ENCODE results near the gene SLC4A3.

The SLC4A3 gene

DNA sequence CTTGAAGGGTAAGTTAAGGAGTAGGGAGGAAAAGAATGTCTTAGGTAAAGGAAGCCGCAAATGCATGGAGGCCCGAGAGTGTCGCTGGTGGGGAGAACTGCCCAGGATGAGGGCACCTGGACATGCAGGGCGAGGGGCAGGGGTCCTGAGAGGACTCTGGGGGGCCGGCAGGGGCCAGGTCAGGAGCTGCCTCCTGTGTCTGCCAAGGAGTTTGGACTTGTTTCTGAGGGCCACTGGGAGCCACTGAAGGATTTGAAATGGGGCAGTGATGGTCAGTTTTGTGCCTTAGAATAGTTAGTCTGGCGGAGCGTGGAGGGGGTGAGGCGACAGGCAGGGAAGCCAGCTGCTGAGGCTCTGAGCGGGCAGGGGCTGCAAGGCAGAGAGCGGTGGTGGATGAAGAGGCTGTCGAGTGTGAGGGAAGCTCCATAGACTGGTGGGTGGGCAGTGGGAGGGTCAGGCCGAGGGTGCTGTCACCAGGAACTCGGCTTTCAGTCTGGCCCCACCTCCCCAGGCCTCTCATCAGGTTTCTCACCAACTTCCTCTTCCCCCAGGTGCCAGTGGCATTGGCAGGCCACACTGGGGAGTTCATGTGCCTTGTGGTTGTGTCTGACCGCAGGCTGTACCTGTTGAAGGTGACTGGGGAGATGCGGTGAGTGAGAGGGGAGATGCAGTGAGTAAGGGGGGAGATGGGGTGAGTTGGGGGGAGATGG lies 14.7 kb upstream of the SLC4A3 start:
- DNase-seq (ENCODE audit: low read depth) = no peak

DNA sequence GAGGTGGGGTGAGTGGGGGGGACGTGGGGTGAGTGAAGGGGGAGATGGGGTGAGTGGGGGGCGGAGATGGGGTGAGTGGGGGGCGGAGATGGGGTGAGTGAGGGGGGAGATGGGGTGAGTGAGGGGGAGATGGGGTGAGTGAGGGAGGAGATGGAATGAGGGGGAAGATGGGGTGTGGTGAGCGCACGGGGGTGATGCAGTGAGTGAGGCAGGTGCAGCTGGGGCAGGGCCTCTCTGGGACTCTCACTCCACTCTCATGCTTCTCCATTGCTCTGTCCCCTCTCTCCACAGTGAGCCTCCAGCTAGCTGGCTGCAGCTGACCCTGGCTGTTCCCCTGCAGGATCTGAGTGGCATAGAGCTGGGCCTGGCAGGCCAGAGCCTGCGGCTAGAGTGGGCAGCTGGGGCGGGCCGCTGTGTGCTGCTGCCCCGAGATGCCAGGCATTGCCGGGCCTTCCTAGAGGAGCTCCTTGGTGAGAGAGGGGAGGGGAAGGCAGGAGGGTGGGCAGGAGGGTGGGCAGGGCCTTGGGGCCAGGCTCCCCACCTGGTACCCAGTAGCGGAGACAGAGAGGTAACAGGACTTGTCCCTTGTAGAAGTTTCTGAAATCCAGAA lies 13.9 kb upstream of the SLC4A3 start:
- no peak for DNase-seq (ENCODE audit: low read depth)

DNA sequence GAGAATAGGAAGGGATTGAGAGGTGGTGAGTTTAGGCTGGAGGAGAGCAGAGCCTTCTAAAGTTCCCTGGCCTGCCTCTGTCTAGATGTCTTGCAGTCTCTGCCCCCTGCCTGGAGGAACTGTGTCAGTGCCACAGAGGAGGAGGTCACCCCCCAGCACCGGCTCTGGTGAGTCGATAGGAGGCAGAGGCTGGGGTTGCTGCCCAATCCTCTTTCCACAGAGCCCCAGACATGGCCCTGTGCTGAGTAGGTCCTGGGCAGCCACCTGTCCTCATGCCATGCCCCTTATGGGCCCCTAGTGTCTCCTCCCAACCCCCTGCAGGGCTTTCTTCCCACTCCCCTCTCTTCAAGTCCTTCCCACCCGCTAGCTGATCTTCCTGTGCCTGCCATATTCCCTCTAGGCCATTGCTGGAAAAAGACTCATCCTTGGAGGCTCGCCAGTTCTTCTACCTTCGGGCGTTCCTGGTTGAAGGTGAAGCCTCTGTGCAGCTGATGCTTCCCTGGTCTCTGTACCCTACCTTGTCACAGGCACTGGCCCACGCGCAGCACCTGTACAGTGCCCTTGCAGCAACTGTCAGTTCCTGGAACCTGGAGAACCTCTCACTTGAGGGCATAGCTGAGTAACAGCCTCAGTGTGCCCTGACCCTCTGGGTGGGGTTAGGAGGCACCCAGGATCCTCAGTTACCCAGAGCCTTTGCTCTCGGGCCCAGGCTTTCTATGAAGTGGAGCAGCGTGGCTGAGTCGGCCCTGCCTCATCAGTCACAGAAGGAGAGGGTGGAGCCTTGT lies 13.2 kb upstream of the SLC4A3 start:
- DNase-seq (ENCODE audit: low read depth) = no peak

DNA sequence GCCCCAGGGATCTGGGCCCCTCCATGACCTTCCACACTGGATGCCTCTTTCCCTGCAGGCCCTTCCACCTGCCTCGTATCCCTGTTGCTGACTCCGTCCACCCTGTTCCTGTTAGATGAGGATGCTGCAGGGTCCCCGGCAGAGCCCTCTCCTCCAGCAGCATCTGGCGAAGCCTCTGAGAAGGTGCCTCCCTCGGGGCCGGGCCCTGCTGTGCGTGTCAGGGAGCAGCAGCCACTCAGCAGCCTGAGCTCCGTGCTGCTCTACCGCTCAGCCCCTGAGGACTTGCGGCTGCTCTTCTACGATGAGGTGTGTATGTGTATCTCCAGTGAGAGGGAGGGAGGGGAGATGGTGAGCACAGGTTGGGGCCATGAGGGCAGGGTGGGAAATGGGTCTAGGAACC lies 12.4 kb upstream of the SLC4A3 start:
- DNase-seq (ENCODE audit: low read depth) = no peak

DNA sequence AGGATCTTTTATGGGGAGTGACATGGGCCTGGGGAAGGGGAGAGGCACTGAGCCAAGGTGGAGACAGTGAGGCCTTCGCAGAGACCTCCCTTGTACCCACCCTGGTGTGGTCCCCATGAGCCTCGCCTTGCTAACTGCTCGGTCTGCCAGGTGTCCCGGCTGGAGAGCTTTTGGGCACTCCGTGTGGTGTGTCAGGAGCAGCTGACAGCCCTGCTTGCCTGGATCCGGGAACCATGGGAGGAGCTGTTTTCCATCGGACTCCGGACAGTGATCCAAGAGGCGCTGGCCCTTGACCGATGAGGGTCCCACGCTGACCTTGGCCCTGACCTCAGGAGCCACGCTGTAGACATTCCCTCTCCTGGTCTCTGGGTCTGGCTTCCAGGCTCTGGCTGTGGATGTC lies 11.5 kb upstream of the SLC4A3 start:
- DNase-seq (ENCODE audit: low read depth) = no peak

DNA sequence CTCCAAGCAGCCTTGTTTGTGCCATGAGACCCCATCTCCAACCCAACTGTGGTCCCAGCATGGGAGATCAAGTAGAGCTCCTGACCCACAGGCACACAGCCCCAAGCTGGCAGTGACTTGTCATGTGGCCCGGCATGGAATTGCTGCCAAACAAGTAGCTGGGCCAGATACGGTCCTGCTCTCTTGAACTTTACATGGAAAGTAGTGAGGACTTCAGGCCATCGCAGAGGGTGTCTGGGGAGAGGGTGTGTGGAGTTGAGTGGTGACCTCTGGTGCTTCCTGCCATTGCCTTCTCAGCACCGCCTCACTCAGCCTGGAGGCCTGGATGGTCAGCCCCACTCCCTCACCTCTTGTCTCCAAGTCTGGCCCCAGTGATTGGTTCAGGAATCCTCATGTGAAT lies 10.9 kb upstream of the SLC4A3 start:
- DNase-seq (ENCODE audit: low read depth) = no peak

DNA sequence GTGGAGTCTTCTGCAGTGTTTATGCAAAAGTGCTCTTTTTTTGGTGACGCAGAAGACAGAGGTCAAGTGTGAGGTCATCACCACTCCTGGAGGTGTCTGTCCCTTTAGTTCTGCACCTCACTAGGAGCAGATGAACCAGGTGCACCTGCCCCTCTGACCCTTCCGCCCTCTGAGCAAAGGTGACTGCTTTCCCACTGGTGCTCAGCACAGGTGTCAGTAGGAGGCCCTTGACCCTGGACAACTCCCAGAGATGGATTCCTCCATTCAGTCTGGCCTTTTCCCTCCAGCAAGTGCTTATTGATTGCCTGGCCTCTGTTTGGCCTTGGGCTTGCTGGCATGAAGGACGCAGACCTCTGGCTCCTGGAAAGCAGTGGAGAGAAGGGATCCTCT lies 8.7 kb upstream of the SLC4A3 start:
- no peak for DNase-seq (ENCODE audit: low read depth)

DNA sequence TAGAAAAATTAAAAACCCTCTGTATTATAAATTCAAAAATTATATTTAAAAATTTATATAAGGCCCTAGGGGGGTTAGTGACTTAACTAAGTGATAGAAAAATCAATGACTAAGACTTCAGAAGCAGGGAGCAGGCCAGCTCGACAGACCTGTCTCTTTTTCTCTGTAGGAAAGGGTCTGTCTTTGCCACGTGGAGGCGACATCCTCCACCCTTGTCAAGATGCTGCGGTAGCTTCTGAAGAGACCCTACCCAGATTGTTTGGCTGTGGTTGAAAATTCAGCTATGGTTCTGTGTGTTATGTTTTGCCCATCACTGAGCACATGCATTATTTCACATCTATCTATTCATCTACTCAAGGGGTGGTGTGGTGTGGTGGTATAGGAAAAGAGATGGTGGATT lies 8.2 kb upstream of the SLC4A3 start:
- DNase-seq (ENCODE audit: low read depth) = no peak

DNA sequence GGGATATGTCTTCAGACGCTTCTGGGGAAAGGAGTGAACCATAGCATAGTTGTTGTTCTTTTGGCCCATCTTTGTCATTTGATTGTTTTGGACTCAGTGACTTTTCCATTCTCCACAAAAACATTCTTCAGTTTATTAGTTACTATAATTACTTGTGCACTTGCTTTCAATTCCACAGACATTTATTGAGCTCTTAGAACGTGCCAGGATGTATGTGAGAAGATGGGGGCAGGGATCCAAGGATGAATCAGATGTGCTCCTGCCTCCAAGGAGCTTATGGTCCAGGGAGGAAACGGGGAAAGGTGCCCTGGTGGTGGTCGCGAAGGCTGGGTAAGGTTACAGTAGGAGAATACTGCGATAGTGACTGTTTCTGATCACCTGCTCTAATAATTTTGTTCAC lies 6.9 kb upstream of the SLC4A3 start:
- DNase-seq (ENCODE audit: low read depth) = no peak

DNA sequence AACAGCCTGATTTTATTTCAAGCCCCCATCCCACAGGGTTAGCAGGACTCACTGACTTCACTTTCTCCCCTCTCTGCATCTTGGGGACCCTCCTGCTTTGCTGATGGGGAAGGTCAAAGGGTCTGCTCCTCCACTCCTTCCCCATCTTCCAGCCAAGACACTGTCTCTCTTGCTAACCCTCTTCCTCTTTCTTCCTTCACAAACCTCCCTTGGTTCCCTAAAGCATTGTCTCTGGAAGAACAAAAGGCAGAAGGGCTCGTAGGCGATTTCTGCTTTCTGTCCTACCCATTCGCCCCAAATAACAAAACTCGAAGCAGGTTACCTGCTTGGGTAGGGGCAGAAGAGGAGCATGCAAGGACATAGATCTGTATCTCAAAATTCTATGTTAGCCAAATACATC lies 5.5 kb upstream of the SLC4A3 start:
- no peak for DNase-seq (ENCODE audit: low read depth)

DNA sequence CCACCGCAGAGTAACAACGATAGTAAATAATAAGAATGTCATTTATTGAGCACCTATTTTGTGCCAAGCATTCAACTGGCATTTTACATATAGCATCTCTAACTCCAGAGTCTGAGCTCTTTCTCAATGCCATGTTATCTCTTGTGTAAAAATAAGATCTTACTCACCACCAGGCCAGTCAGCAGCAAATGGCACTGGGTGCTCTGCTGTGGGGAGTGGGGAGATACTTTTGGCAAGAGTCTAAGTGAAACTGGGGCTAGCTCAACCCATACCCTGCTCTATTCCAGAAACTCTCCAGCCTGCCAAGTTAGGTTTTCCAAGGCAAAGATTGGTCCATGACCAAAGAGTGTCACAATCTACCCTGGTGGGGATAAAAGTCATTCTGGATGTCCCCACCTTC lies 5.0 kb upstream of the SLC4A3 start:
- no peak for DNase-seq (ENCODE audit: low read depth)

DNA sequence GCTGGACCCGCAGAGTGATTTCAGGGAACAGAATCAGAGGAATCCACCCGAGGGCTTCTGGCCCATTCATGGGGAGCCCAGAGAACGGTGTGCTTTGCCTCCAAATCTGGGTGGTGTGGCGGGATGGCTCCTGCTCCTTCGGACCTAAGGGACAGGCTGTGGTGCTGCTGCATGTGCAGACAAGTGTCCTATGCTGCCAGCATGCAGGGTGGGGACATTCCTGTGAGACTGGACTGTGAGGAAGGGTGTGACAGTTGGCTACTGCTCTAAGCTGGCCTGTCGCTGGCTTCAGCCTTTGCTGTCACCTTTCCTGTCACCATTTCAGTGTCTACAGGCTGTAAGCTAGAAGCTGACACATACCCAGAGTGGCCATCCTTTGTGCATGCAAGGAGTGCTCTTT lies 2.9 kb upstream of the SLC4A3 start:
- no peak for DNase-seq (ENCODE audit: low read depth)

DNA sequence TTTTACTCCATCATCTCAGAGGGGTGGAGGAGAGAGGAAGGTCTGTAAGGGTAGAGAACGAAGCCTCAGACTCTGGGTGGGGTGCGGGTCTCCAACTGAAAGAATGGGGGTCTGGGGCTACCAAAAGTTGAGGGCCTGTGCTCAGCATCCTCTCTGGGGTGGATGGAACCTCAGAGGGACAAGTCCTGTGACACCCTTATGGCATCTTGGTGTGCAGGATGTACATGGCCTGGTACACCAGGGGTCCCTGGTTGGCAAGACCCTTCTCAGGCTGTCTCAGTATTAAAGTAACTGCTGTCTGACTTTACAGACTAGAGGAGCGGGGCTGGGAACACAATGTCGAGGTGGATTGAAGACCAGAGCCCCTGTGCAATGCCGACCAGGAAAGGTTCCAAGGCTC lies 2.3 kb upstream of the SLC4A3 start:
- no peak for DNase-seq (ENCODE audit: low read depth)

DNA sequence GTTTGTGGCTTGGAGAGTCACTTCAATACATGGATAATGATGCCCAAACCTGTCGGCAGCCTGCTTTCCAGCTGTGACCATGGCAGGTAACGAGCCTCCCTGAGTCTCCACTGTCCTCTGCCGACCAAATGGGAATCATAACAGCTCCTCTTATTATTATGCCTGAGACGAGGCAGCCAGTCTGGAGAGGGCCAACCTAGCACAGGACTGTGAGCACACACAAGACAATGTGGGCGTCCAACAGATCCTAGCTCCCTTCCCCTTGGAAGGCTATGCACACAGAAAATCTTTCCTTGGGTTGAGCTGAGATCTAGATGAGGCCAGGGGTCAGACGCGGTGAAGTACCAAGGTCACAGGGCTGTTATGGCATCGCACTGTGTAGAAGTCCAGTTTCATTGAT lies 890 bp upstream of the SLC4A3 start:
- no peak for DNase-seq (ENCODE audit: low read depth)

DNA sequence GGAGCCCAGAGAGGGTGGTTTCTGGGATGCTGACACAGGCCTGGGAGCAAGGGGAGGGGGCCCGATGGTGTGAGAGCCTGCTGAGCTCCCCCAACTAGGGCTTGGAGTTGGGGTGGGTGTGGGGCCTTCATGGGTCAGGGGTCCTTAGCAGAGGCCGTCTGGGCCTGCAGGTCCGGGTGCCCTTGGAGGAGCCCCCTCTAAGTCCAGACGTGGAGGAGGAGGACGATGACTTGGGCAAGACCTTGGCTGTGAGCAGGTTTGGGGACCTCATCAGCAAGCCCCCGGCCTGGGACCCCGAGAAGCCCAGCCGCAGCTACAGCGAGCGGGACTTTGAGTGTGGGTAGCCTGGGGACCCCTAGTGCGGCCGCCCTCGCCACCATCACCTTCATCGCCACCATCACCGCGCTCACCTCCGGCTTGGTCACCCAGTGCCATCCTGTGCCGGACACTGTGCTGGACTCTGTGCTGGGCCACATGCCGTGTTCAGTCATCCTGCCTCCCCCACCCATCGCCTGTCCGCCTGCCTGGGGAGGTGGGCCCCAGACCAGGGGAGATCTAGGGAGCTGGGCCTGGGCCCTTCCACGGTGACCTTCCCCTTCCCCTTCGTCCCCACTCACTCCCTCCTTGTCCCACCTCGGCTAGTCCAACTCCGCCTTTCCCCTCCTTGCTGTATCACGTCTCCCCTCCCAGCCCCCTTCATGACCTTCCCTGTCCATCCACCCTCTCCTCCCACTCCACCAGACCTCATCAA lies 980 bp downstream of the SLC4A3 start:
- no peak for DNase-seq (ENCODE audit: low read depth)

DNA sequence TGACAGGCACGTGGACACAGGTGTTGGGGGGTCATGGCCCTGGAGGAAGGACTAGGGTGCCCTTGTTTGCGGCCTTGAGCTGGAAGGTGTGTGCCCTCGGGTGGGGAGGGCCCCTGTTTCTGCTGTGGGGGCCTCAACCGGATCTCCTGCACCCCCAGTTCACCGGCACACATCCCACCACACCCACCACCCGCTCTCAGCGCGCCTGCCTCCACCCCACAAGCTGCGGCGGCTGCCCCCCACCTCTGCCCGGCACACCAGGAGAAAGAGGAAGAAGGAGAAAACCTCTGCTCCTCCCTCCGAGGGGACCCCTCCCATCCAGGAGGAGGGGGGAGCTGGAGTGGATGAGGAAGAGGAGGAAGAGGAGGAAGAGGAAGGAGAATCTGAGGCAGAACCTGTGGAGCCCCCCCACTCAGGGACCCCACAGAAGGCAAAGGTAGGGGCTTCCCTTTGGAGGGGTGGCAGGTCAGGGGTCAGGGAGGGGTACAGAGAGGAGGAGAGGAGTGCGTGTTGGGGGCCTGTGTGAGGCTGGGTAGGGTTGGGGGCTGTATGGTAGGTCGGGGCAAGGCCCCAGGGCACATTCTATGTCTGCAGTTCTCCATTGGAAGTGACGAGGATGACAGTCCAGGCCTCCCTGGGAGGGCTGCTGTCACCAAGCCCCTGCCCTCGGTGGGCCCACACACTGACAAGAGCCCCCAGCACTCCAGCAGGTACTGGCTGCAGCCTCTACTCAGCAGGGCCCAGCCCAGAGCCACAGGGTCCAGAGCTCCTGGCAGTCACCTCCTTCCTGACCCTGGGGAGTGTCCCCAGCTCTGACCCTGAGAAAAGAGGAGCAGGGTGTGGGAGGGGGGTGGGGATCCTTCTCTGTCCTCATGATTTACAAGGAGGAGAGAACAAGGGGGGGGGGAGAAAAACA lies 1.8 kb downstream of the SLC4A3 start:
- DNase-seq (ENCODE audit: low read depth) = no peak

DNA sequence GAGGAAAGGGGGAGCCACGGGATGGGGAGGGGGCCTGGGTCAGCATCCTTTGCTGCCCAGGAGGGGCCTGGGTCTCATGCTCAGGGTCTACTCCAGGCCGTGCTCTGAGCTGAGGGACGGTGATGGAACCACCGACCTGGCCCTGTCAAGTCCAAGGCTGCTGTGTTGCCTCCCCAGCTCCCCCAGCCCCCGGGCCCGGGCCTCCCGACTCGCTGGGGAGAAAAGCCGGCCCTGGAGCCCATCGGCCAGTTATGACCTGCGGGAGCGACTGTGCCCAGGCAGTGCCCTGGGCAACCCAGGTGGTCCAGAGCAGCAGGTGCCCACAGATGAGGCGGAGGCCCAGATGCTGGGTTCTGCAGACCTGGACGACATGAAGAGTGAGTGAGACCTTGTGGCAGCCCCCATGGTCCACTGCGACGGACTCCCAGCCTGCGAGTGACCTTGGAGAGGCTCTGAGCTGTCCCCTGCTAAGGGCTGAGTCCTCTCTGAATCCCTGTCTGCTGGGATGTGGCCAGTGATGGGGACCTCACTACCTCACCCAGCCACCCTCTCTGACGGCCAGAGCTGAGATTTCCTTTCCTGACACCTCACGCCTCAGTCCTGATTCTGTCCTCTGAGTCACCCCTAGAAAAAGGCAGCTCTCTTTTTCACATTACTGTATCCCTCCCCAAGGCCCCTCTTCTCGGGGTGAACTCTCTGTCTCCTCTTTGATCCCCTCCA lies 2.7 kb downstream of the SLC4A3 start:
- no peak for DNase-seq (ENCODE audit: low read depth)

DNA sequence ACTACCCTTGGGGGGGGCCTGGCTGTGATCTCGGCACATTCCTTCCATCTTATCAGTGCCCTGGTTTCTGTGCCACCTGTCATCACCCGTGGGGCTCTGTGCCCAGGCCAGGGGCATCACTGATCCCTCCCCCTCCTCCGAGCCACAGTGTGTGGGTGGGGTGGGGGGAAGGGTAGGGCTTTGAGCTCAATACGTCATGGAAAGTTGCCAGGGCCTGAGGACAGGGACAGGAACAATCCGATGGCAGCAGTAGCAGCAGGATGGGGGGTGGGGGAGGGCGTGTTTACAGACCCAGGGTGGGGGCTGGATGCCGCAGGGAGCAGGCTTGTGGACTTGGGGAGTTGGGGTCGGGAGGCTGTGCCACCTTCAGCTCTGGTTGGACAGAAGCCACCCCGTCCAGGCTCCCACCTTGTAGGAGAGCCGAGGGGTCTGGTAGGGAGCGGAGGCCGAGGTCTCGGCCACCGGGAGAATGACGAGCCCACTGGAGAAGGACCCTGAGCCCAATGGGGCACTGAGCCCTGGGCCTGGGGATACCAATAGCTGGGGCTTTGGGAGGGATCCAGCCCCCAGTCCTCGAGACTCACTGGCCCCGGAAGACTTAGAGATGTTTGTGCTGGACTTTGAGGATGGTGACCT lies 3.5 kb downstream of the SLC4A3 start:
- DNase-seq (ENCODE audit: low read depth) = no peak

DNA sequence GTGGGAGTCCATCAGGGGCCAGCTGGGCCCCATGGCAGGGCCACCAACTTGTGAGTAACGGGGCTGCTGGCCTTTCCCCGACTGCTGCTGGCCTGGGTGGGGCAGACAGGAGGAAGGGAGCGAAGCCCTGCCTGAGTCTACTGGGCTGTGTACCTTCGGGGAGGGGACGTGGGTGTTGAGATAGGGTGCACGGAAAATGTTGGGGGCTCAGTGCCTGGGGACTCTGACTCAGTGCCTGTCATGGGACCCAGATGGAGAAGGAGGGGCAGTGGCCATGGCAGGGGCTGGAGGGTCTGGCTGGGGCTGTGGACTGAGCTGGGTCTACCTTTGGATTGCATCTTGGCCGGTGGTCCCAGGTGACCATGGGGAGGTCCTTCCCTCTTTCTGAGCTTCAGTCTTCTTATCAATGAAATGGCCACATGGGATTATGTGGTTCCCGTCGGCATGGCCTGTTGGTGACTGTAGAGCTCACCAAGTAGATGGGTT lies 4.0 kb downstream of the SLC4A3 start:
- no peak for DNase-seq (ENCODE audit: low read depth)

Measured in non-pigmented ciliary epithelial cell (primary cell).